Astrocyte (in vitro differentiated cells and primary cell): ENCODE measurements around the gene DLL3. TPM values are rescaled to one million over a fixed set of nuclear protein-coding genes. Genes with fewer than 3 reads are reported as not detected.

Experiments used
- DNase-seq: peaks from one replicate; pipeline ENCODE4 v3.0.0-alpha.2; 2010; ENCODE audit warnings: low read depth
- FAIRE-seq: peaks from 2 replicates; lab custom pipeline; 2011; peaks lifted over from hg19 to GRCh38; lab: Jason Lieb, UNC
- H2AFZ ChIP-seq: 2 replicates; pipeline ENCODE4 v1.6.0; 2012; ENCODE audit warnings: low read depth, low read length, inconsistent platforms
- H3K27ac ChIP-seq: 2 replicates; pipeline ENCODE4 v1.5.1; 2011; ENCODE audit warnings: low read depth, low read length, inconsistent platforms
- H3K27me3 ChIP-seq: 2 replicates; pipeline ENCODE4 v1.6.0; 2011; ENCODE audit warnings: low read length, inconsistent platforms; ENCODE audit not compliant: insufficient read depth
- H3K36me3 ChIP-seq: 2 replicates; pipeline ENCODE4 v1.5.1; 2011; ENCODE audit warnings: low read length, inconsistent platforms; ENCODE audit not compliant: insufficient read depth
- H3K4me1 ChIP-seq: 2 replicates; pipeline ENCODE4 v1.5.1; 2011; ENCODE audit warnings: low read length, inconsistent platforms; ENCODE audit not compliant: insufficient read depth
- H3K4me2 ChIP-seq: 2 replicates; pipeline ENCODE4 v1.6.0; 2012; ENCODE audit warnings: low read length, inconsistent platforms
- H3K4me3 ChIP-seq: 2 replicates; pipeline ENCODE4 v1.5.1; 2011; ENCODE audit warnings: low read depth, mild to moderate bottlenecking, low read length, inconsistent platforms; ENCODE audit not compliant: insufficient read depth
- H3K79me2 ChIP-seq: 2 replicates; pipeline ENCODE4 v1.6.0; 2012; ENCODE audit warnings: mild to moderate bottlenecking, low read length, inconsistent platforms; ENCODE audit not compliant: insufficient read depth
- H3K9ac ChIP-seq: 2 replicates; pipeline ENCODE4 v1.6.0; 2012; ENCODE audit warnings: mild to moderate bottlenecking, low read length, inconsistent platforms
- H3K9me3 ChIP-seq: 2 replicates; pipeline ENCODE4 v1.5.1; 2012; ENCODE audit warnings: low read depth, mild to moderate bottlenecking, low read length, inconsistent platforms; ENCODE audit not compliant: insufficient read depth
- H4K20me1 ChIP-seq: 2 replicates; pipeline ENCODE4 v1.6.0; 2012; ENCODE audit warnings: low read length, inconsistent platforms; ENCODE audit not compliant: insufficient read depth
- H3K27ac Mint-ChIP-seq: one replicate; pipeline ENCODE4 v1.8.0; 2021; ENCODE audit warnings: mild to moderate bottlenecking, mixed read lengths; ENCODE audit not compliant: unreplicated experiment
- H3K27me3 Mint-ChIP-seq: one replicate; pipeline ENCODE4 v1.8.0; 2021; ENCODE audit warnings: low read depth, mixed read lengths; ENCODE audit not compliant: unreplicated experiment
- H3K36me3 Mint-ChIP-seq: one replicate; pipeline ENCODE4 v1.8.0; 2021; ENCODE audit warnings: low read depth, mixed read lengths; ENCODE audit not compliant: unreplicated experiment
- H3K4me1 Mint-ChIP-seq: one replicate; pipeline ENCODE4 v1.8.0; 2021; ENCODE audit warnings: low read depth, mixed read lengths; ENCODE audit not compliant: unreplicated experiment
- H3K4me3 Mint-ChIP-seq: one replicate; pipeline ENCODE4 v1.8.0; 2021; ENCODE audit warnings: mild to moderate bottlenecking, moderate library complexity, mixed read lengths; ENCODE audit not compliant: unreplicated experiment
- H3K9me3 Mint-ChIP-seq: one replicate; pipeline ENCODE4 v1.8.0; 2021; ENCODE audit warnings: mild to moderate bottlenecking, mixed read lengths; ENCODE audit not compliant: unreplicated experiment
- EZH2 ChIP-seq: IDR thresholded peaks from 2 replicates; pipeline ENCODE4 v1.6.1; 2012; ENCODE audit warnings: mild to moderate bottlenecking, low read length, inconsistent platforms; ENCODE audit not compliant: insufficient read depth
- total RNA-seq: library from RNA; stranded (reverse); gene quantifications from 2 replicates; pipeline ENCODE4 v1.2.1, GENCODE V29; 2021
- TF ChIP-seq, protein P1 (sequence below): IDR thresholded peaks from 2 replicates; pipeline ENCODE4 v1.5.1; 2011; ENCODE audit warnings: low read depth, mild to moderate bottlenecking, inconsistent platforms, low read length, moderate library complexity; ENCODE audit not compliant: insufficient read depth

The DLL3 gene
- total RNA-seq, 1 donor from 2014 or later: 0.84 TPM

- H3K36me3 ChIP-seq: no peaks in the 10 kb centered on the region
- Mint-ChIP-seq H3K4me1 (peaks cover 5% of the 10 kb centered on the region), H3K27me3 (peaks cover 70% of the 10 kb centered on the region), H3K4me3 (no peak overlapping the region), H3K27ac (no peak overlapping the region), H3K9me3 (peaks cover 4% of the 10 kb centered on the region), H3K36me3 (peaks cover 2% of the 10 kb centered on the region)
- no peaks in the 10 kb centered on the region for H3K79me2 ChIP-seq
- H3K4me3 ChIP-seq: no peak overlapping the region
- FAIRE-seq: no peak
- peaks cover 34% of the 10 kb centered on the region for H3K27me3 ChIP-seq
- no peaks in the 10 kb centered on the region for H3K9me3 ChIP-seq
- H3K9ac ChIP-seq: no peak overlapping the region
- H2AFZ ChIP-seq: peak overlapping the region; percentile 34
- H3K4me1 ChIP-seq: peaks cover 10% of the 10 kb centered on the region
- peak; percentile 45 for DNase-seq
- H4K20me1 ChIP-seq: no peaks in the 10 kb centered on the region
- H3K4me2 ChIP-seq: peak overlapping the region; percentile 26
- H3K27ac ChIP-seq: no peak overlapping the region
- TF ChIP-seq, protein P1, sequence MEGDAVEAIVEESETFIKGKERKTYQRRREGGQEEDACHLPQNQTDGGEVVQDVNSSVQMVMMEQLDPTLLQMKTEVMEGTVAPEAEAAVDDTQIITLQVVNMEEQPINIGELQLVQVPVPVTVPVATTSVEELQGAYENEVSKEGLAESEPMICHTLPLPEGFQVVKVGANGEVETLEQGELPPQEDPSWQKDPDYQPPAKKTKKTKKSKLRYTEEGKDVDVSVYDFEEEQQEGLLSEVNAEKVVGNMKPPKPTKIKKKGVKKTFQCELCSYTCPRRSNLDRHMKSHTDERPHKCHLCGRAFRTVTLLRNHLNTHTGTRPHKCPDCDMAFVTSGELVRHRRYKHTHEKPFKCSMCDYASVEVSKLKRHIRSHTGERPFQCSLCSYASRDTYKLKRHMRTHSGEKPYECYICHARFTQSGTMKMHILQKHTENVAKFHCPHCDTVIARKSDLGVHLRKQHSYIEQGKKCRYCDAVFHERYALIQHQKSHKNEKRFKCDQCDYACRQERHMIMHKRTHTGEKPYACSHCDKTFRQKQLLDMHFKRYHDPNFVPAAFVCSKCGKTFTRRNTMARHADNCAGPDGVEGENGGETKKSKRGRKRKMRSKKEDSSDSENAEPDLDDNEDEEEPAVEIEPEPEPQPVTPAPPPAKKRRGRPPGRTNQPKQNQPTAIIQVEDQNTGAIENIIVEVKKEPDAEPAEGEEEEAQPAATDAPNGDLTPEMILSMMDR: peak; percentile 40
- no peak for TF ChIP-seq EZH2
These were observed 4.1 kb downstream of the DLL3 start for GRCh38 chr19:39502640-39503417.

DNA sequence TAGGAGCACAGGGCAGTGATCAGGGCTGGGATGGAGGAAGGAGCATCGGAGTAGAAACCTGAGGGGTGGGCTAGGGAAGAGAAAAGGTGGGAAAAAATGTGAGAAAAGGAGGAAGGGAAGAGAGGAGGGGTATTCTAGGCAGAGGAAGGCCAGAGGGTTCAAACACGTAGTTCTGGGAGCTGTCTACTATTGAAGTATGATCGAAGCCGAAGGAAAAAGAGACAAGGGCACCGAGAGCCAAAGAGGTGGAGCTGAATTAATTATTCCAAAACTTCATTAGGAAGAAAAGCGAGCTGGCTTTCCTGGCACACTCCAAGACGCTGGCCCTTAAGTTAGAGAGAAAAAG, 7.8 kb downstream of the DLL3 start:
- H3K36me3 ChIP-seq: no peaks in the 10 kb centered on the region
- no peak for FAIRE-seq
- no peaks in the 10 kb centered on the region for H4K20me1 ChIP-seq
- H3K9me3 ChIP-seq: no peaks in the 10 kb centered on the region
- Mint-ChIP-seq H3K27me3 (peaks cover 57% of the 10 kb centered on the region), H3K4me1 (no peaks in the 10 kb centered on the region), H3K36me3 (peaks cover 5% of the 10 kb centered on the region), H3K27ac (peak overlapping the region; percentile 31), H3K4me3 (peak overlapping the region; percentile 79), H3K9me3 (no peaks in the 10 kb centered on the region)
- H3K4me2 ChIP-seq: peak overlapping the region; percentile 96
- no peak for TF ChIP-seq EZH2
- TF ChIP-seq, protein P1: no peak
- no peak for DNase-seq
- peaks cover 6% of the 10 kb centered on the region for H3K27me3 ChIP-seq
- peak overlapping the region; percentile 98 for H2AFZ ChIP-seq
- H3K27ac ChIP-seq: no peak overlapping the region
- peak overlapping the region; percentile 17 for H3K4me3 ChIP-seq
- no peaks in the 10 kb centered on the region for H3K79me2 ChIP-seq
- no peak overlapping the region for H3K9ac ChIP-seq
- H3K4me1 ChIP-seq: peaks cover 3% of the 10 kb centered on the region
